ENCODE measurements around the gene CSTF2T.

DNA sequence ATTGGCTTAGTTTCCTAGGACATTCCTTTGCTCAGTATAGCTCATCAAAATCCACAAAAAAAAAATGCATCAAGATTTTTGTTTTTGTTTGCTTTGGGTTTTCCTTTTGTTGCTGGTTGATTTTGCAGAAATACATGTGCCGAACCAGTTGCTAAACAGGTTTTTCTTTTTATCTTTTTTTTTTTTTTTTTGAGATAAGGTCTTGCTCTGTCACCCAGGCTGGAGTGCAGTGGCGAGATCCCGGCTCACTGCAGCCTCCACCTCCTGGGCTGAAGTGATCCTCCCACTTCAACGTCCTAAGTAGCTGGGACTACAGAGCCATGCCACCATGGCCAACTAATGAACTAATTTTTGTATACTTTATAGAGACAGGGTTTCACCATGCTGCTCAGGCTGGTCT lies 8.3 kb downstream of the CSTF2T start:
- TF ChIP-seq POLR2A (IDR thresholded peaks at IDR 0.05) (no peak), CTCF (IDR thresholded peaks at IDR 0.05) (no peak)

All from testis (tissue), 2 donors.